Neural progenitor cell (in vitro differentiated cells): ENCODE results near the gene VMP1. TPM values are rescaled to one million over a fixed set of nuclear protein-coding genes. Genes with fewer than 3 reads are reported as not detected.

Source experiments
- DNase-seq: peaks from one replicate; pipeline ENCODE4 v3.0.0-alpha.2; 2016; ENCODE audit warnings: low spot score
- H2AFZ ChIP-seq: fragments of 200-600 bp; sonication (generic); replicated peaks from 2 replicates; pipeline ENCODE4 v1.6.1; 2016; ENCODE audit warnings: antibody characterized with exemption
- H3F3A ChIP-seq: fragments of 200-600 bp; sonication (generic); 2 replicates; pipeline ENCODE4 v1.6.1; 2016; ENCODE audit warnings: antibody characterized with exemption, low read depth
- H3K27ac ChIP-seq: fragments of 200-600 bp; sonication (generic); 2 replicates; pipeline ENCODE4 v1.5.1; 2016; ENCODE audit warnings: mild to moderate bottlenecking
- H3K27me3 ChIP-seq: fragments of 200-600 bp; sonication (generic); 2 replicates; pipeline ENCODE4 v1.6.1; 2016; ENCODE audit warnings: mild to moderate bottlenecking, moderate library complexity
- H3K36me3 ChIP-seq: fragments of 200-600 bp; sonication (generic); 2 replicates; pipeline ENCODE4 v1.5.1; 2016
- H3K4me1 ChIP-seq: fragments of 200-600 bp; sonication (generic); 2 replicates; pipeline ENCODE4 v1.6.1; 2016; ENCODE audit warnings: mixed run types
- H3K4me2 ChIP-seq: fragments of 200-600 bp; sonication (generic); 2 replicates; pipeline ENCODE4 v1.6.1; 2016
- H3K4me3 ChIP-seq: fragments of 200-600 bp; sonication (generic); 2 replicates; pipeline ENCODE4 v1.5.1; 2016
- H3K79me2 ChIP-seq: fragments of 200-600 bp; sonication (generic); 2 replicates; pipeline ENCODE4 v1.6.1; 2016; ENCODE audit warnings: low read depth
- H3K9ac ChIP-seq: fragments of 200-600 bp; sonication (generic); 2 replicates; pipeline ENCODE4 v1.6.1; 2016
- H3K9me3 ChIP-seq: fragments of 200-600 bp; sonication (generic); 2 replicates; pipeline ENCODE4 v1.5.1; 2016; ENCODE audit warnings: low read depth
- H4K20me1 ChIP-seq: fragments of 200-600 bp; sonication (generic); 2 replicates; pipeline ENCODE4 v1.6.1; 2016; ENCODE audit warnings: low read depth
- H3K27ac Mint-ChIP-seq: 3 replicates; pipeline ENCODE4 v1.8.0; 2021; ENCODE audit warnings: mixed read lengths
- H3K27me3 Mint-ChIP-seq: 2 replicates; pipeline ENCODE4 v1.8.0; 2022; ENCODE audit warnings: low read depth, mild to moderate bottlenecking, inconsistent platforms, moderate library complexity, mixed read lengths; ENCODE audit not compliant: insufficient read depth
- H3K36me3 Mint-ChIP-seq: 3 replicates; pipeline ENCODE4 v1.8.0; 2021; ENCODE audit warnings: mixed read lengths
- H3K4me1 Mint-ChIP-seq: 3 replicates; pipeline ENCODE4 v1.8.0; 2021; ENCODE audit warnings: mixed read lengths
- H3K4me3 Mint-ChIP-seq: 3 replicates; pipeline ENCODE4 v1.8.0; 2021; ENCODE audit warnings: mild to moderate bottlenecking, moderate library complexity, mixed read lengths
- H3K9me3 Mint-ChIP-seq: 3 replicates; pipeline ENCODE4 v1.8.0; 2020; ENCODE audit warnings: mixed read lengths
- CTCF ChIP-seq: fragments of 200-600 bp; sonication (generic); IDR thresholded peaks from 2 replicates; pipeline ENCODE4 v1.5.1; 2017; ENCODE audit warnings: antibody characterized with exemption, mild to moderate bottlenecking
- EZH2 ChIP-seq: fragments of 200-600 bp; sonication (generic); IDR thresholded peaks from 2 replicates; pipeline ENCODE4 v1.6.1; 2017; ENCODE audit warnings: antibody characterized with exemption, mild to moderate bottlenecking, moderate library complexity
- EZH2phosphoT487 ChIP-seq: fragments of 200-600 bp; sonication (generic); IDR thresholded peaks from 2 replicates; pipeline ENCODE4 v1.6.1; 2017; ENCODE audit warnings: antibody characterized with exemption
- microRNA counts: library from miRNA; unstranded; fragments of <30 nt; microRNA quantifications from one replicate; lab custom pipeline; 2016
- microRNA-seq: library from miRNA; unstranded; fragments of <30 nt; microRNA quantifications from one replicate; pipeline ENCODE4, GENCODE V29; 2016
- small RNA-seq: library from RNA; depleted of rRNA; stranded (forward); fragments of <200 nt; gene quantifications from one replicate; pipeline ENCODE3, GENCODE V24; 2015
- total RNA-seq: library from RNA; depleted of rRNA; stranded (reverse); fragments of >200 nt; gene quantifications from 2 replicates; pipeline ENCODE4 v1.2.3, GENCODE V29; 2015; ENCODE audit warnings: low replicate concordance

The VMP1 gene
- total RNA-seq, 1 donor from 2014 or later: 62.1 TPM

- Histone ChIP-seq H3K79me2 (no peaks in the 10 kb centered on the region), H3K9ac (no peak overlapping the region), H3K27me3 (no peaks in the 10 kb centered on the region), H3K4me2 (no peak overlapping the region), H3K9me3 (no peaks in the 10 kb centered on the region), H4K20me1 (no peaks in the 10 kb centered on the region), H3F3A (no peaks in the 10 kb centered on the region), H2AFZ (no peak overlapping the region), H3K27ac (no peak overlapping the region), H3K36me3 (no peaks in the 10 kb centered on the region), H3K4me3 (no peak overlapping the region), H3K4me1 (no peaks in the 10 kb centered on the region)
- Mint-ChIP-seq H3K9me3 (no peaks in the 10 kb centered on the region), H3K4me3 (no peak overlapping the region), H3K27ac (no peak overlapping the region), H3K27me3 (peaks cover 2% of the 10 kb centered on the region), H3K4me1 (no peaks in the 10 kb centered on the region), H3K36me3 (peaks cover 20% of the 10 kb centered on the region)
- no peak for DNase-seq
- TF ChIP-seq EZH2 (no peak), CTCF (no peak), EZH2phosphoT487 (no peak)
Measured at GRCh38 chr17:59884861-59885260, 177.4 kb downstream of the VMP1 start.

DNA sequence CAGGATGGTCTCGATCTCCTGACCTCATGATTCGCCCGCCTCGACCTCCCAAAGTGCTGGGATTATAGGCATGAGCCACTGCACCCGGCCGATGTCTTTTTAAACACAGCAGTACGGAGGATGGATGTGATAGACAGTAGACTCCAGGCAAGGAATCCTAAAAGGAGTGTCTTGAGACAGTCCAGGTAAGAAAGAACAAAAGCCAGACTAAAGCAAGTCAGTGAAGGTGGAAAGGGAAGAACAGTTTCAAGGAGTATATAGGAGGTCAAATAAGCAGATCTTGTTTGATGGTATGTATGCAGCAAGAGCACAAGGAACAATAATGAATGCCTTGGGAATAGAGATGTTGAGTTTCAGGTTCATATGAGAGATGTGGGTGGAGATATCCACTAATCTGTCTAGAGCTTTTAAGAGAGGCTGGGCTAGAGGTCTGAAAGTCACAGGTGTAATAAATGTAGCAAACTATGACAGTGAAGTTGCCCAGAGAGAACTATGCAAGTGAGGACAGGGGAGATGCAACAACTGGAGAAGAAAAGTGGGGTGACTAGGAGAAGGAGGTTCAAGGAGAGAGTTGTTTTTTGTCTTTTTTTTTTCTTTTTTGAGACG lies 180.8 kb downstream of the VMP1 start:
- Mint-ChIP-seq H3K4me1 (peaks cover 11% of the 10 kb centered on the region), H3K36me3 (peaks cover 21% of the 10 kb centered on the region), H3K27me3 (peaks cover 2% of the 10 kb centered on the region), H3K4me3 (no peak overlapping the region), H3K27ac (no peak overlapping the region), H3K9me3 (no peaks in the 10 kb centered on the region)
- H3F3A ChIP-seq: no peaks in the 10 kb centered on the region
- H3K36me3 ChIP-seq: no peaks in the 10 kb centered on the region
- no peaks in the 10 kb centered on the region for H4K20me1 ChIP-seq
- H2AFZ ChIP-seq: no peak overlapping the region
- no peaks in the 10 kb centered on the region for H3K27me3 ChIP-seq
- peaks cover 7% of the 10 kb centered on the region for H3K4me1 ChIP-seq
- H3K4me2 ChIP-seq: no peak overlapping the region
- TF ChIP-seq CTCF: no peak
- TF ChIP-seq EZH2: no peak
- no peak for TF ChIP-seq EZH2phosphoT487
- peaks cover 24% of the 10 kb centered on the region for H3K79me2 ChIP-seq
- H3K27ac ChIP-seq: no peak overlapping the region
- DNase-seq: no peak
- no peak overlapping the region for H3K4me3 ChIP-seq
- no peak overlapping the region for H3K9ac ChIP-seq
- no peaks in the 10 kb centered on the region for H3K9me3 ChIP-seq

DNA sequence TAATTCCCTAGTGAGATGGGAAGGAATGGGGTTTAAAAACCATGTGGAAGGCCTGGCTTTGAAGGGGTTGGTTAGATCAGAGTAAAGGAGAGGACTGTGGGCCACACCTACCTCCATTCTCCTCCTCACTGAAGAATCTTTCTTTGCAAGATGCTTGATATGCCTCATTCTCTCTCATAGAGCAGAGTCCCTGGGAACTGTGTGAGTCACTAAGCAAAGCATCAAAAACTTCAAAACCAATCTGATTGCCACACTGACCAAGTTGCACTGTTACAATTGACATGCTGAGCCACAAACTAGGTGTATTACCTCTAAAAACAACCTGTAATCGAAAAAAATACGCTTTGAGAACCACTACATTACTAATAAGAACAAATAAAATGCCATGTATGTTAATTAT lies 183.3 kb downstream of the VMP1 start:
- no peak overlapping the region for H3K9ac ChIP-seq
- H3K4me2 ChIP-seq: no peak overlapping the region
- no peak overlapping the region for H3K27ac ChIP-seq
- Mint-ChIP-seq H3K4me1 (peaks cover 21% of the 10 kb centered on the region), H3K27ac (no peak overlapping the region), H3K36me3 (peaks cover 16% of the 10 kb centered on the region), H3K4me3 (peak overlapping the region; percentile 57), H3K9me3 (no peaks in the 10 kb centered on the region), H3K27me3 (peaks cover 2% of the 10 kb centered on the region)
- no peak overlapping the region for H3K4me3 ChIP-seq
- TF ChIP-seq EZH2phosphoT487 (no peak), EZH2 (no peak), CTCF (no peak)
- DNase-seq: no peak
- peaks cover 9% of the 10 kb centered on the region for H4K20me1 ChIP-seq
- H3K79me2 ChIP-seq: peaks cover 49% of the 10 kb centered on the region
- H3K4me1 ChIP-seq: peaks cover 15% of the 10 kb centered on the region
- no peaks in the 10 kb centered on the region for H3K36me3 ChIP-seq
- no peaks in the 10 kb centered on the region for H3K9me3 ChIP-seq
- H2AFZ ChIP-seq: no peak overlapping the region
- no peaks in the 10 kb centered on the region for H3K27me3 ChIP-seq
- no peaks in the 10 kb centered on the region for H3F3A ChIP-seq

MicroRNAs within 50 kb of the gene (microRNA counts, 767-probe panel; counts per million panel counts)
- microRNA hsa-miR-21-5p (lab: Ali Mortazavi, UCI): 460 counts per million, percentile 90 among the panel's probes with 10 or more counts

Small RNA genes within 50 kb of the gene (microRNA-seq; reads per million reads assigned to microRNA genes)
- gene MIR21: 2,440 reads per million, percentile 97 among the genes with 10 or more reads in this experiment

Small RNA genes within 50 kb of the gene (small RNA-seq; reads per million reads assigned to genes)
- not detected for gene AC040904.1
- gene RNU6-450P: not detected

Other genes with a start within 250 kb of the VMP1 start
- gene DHX40, start 142.0 kb upstream of the VMP1 start, total RNA-seq: 81.5 and 108 TPM in 2 replicates
- gene CLTC, start 87.8 kb upstream of the VMP1 start, total RNA-seq: 190 and 225 TPM in 2 replicates
- gene PTRH2, start 224 bp upstream of the VMP1 start, total RNA-seq: 15.3 and 17.6 TPM in 2 replicates
- 15.5 and 32.6 TPM in 2 replicates for gene TUBD1, start 185.3 kb downstream of the VMP1 start, total RNA-seq
- gene RPS6KB1, start 185.5 kb downstream of the VMP1 start, total RNA-seq: 15.5 and 18.7 TPM in 2 replicates